Adipocyte (in vitro differentiated cells): ENCODE measurements around the gene RPL22.

ENCODE experiments used
- DNase-seq: peaks from one replicate; pipeline ENCODE4 v3.0.0-alpha.2; 2015; ENCODE audit warnings: low read depth
- H3K27me3 ChIP-seq: replicated peaks from 2 replicates; pipeline ENCODE4 v1.7.0; 2013; ENCODE audit warnings: mild to moderate bottlenecking, low read length, moderate library complexity; ENCODE audit not compliant: control insufficient read depth, insufficient read depth
- H3K36me3 ChIP-seq: 2 replicates; pipeline ENCODE4 v1.7.0; 2013; ENCODE audit warnings: low read length, mild to moderate bottlenecking, moderate library complexity; ENCODE audit not compliant: control insufficient read depth, insufficient read depth, severe bottlenecking
- H3K4me1 ChIP-seq: 2 replicates; pipeline ENCODE4 v1.7.0; 2013; ENCODE audit warnings: mild to moderate bottlenecking, low read length, moderate library complexity; ENCODE audit not compliant: control insufficient read depth, insufficient read depth
- H3K4me3 ChIP-seq: 2 replicates; pipeline ENCODE4 v1.7.0; 2013; ENCODE audit warnings: mild to moderate bottlenecking, low read length, moderate library complexity
- H3K9ac ChIP-seq: 2 replicates; pipeline ENCODE4 v1.7.0; 2013; ENCODE audit warnings: mild to moderate bottlenecking, low read length, moderate library complexity
- H3K9me3 ChIP-seq: 2 replicates; pipeline ENCODE4 v1.7.0; 2013; ENCODE audit warnings: mild to moderate bottlenecking, low read length, moderate library complexity; ENCODE audit not compliant: control insufficient read depth

The RPL22 gene

GRCh38 chr1:6144175-6144574 lies 55.2 kb downstream of the RPL22 start:
- Histone ChIP-seq H3K27me3 (peaks cover 59% of the 10 kb centered on the region), H3K9ac (no peak overlapping the region)
- DNase-seq, result no peak

GRCh38 chr1:6143395-6143794 lies 56.0 kb downstream of the RPL22 start:
- H3K27me3 ChIP-seq, result peaks cover 60% of the 10 kb centered on the region

More at GRCh38 chr1:6144175-6144574, 55.2 kb downstream of the RPL22 start:
- no peaks in the 10 kb centered on the region for H3K9me3 ChIP-seq
- H3K4me1 ChIP-seq, result peaks cover 2% of the 10 kb centered on the region
- no peak overlapping the region for H3K4me3 ChIP-seq
- H3K36me3 ChIP-seq, result no peaks in the 10 kb centered on the region

GRCh38 chr1:6142734-6143133 lies 56.7 kb downstream of the RPL22 start:
- H3K4me3 ChIP-seq, result no peak overlapping the region
- H3K9me3 ChIP-seq, result no peaks in the 10 kb centered on the region
- peaks cover 2% of the 10 kb centered on the region for H3K4me1 ChIP-seq
- peaks cover 57% of the 10 kb centered on the region for H3K27me3 ChIP-seq
- no peak overlapping the region for H3K9ac ChIP-seq
- no peak for DNase-seq
- no peaks in the 10 kb centered on the region for H3K36me3 ChIP-seq

More at GRCh38 chr1:6143395-6143794, 56.0 kb downstream of the RPL22 start:
- Histone ChIP-seq H3K4me3 (no peak overlapping the region), H3K9me3 (no peaks in the 10 kb centered on the region), H3K4me1 (peaks cover 2% of the 10 kb centered on the region), H3K9ac (no peak overlapping the region), H3K36me3 (no peaks in the 10 kb centered on the region)
- no peak for DNase-seq

GRCh38 chr1:6142036-6142621 lies 57.3 kb downstream of the RPL22 start:
- Histone ChIP-seq H3K4me3 (no peak overlapping the region), H3K27me3 (peaks cover 59% of the 10 kb centered on the region), H3K9me3 (no peaks in the 10 kb centered on the region), H3K4me1 (peaks cover 2% of the 10 kb centered on the region), H3K9ac (no peak overlapping the region), H3K36me3 (no peaks in the 10 kb centered on the region)
- no peak for DNase-seq

GRCh38 chr1:6141592-6141991 lies 57.8 kb downstream of the RPL22 start:
- no peaks in the 10 kb centered on the region for H3K9me3 ChIP-seq
- no peak overlapping the region for H3K9ac ChIP-seq
- peaks cover 59% of the 10 kb centered on the region for H3K27me3 ChIP-seq
- no peak for DNase-seq
- H3K36me3 ChIP-seq, result no peaks in the 10 kb centered on the region
- H3K4me1 ChIP-seq, result peaks cover 2% of the 10 kb centered on the region
- H3K4me3 ChIP-seq, result no peak overlapping the region

GRCh38 chr1:6140413-6140812 lies 59.0 kb downstream of the RPL22 start:
- no peak for DNase-seq
- Histone ChIP-seq H3K36me3 (no peaks in the 10 kb centered on the region), H3K27me3 (peaks cover 57% of the 10 kb centered on the region), H3K9me3 (no peaks in the 10 kb centered on the region), H3K4me1 (peaks cover 2% of the 10 kb centered on the region), H3K9ac (no peak overlapping the region), H3K4me3 (no peak overlapping the region)

GRCh38 chr1:6137758-6138157 lies 61.6 kb downstream of the RPL22 start:
- Histone ChIP-seq H3K9ac (no peak overlapping the region), H3K4me3 (no peak overlapping the region), H3K27me3 (peaks cover 47% of the 10 kb centered on the region), H3K36me3 (no peaks in the 10 kb centered on the region), H3K4me1 (no peaks in the 10 kb centered on the region), H3K9me3 (peaks cover 2% of the 10 kb centered on the region)
- DNase-seq, result no peak

GRCh38 chr1:6136516-6137220 lies 62.7 kb downstream of the RPL22 start:
- H3K9me3 ChIP-seq, result peaks cover 13% of the 10 kb centered on the region
- no peak for DNase-seq
- no peak overlapping the region for H3K4me3 ChIP-seq
- no peaks in the 10 kb centered on the region for H3K4me1 ChIP-seq
- no peaks in the 10 kb centered on the region for H3K36me3 ChIP-seq
- no peak overlapping the region for H3K9ac ChIP-seq
- H3K27me3 ChIP-seq, result peaks cover 44% of the 10 kb centered on the region
